A549 treated with CpdA at 1 μM for 4 hours (cell line): Measurements from ENCODE around the gene AUP1. TPM values are rescaled to one million over a fixed set of nuclear protein-coding genes. Genes with fewer than 3 reads are reported as not detected.

Experiments
- total RNA-seq: library from RNA; stranded (reverse); fragments of 200-300 nt; extraction: Qiagen RNA extraction; gene quantifications from 5 replicates; pipeline ENCODE4 v1.2.3, GENCODE V29; 2022; ENCODE audit warnings: low read depth

AUP1 gene
- 194 to 263 TPM (median 246 TPM) in 5 replicates for total RNA-seq

GRCh38 chr2:74529357-74530238 is at the start of gene AUP1, which contains the start of gene HTRA2:
AUP1 (minus strand) TSS chr2:74529706; CDS start chr2:74529629, 77 bp downstream.
HTRA2 (plus strand) TSS chr2:74529933; CDS start chr2:74530007, 74 bp downstream.

GRCh38 chr2:74553892-74554819 is 24.6 kb upstream of the AUP1 start, which contains the start of the genes DOK1 and LOXL3:
DOK1 (plus strand) TSS chr2:74554720; CDS start chr2:74554755, 35 bp downstream.
LOXL3 (minus strand) TSS chr2:74553942; CDS start chr2:74552634, 1,308 bp downstream.

GRCh38 chr2:74525717-74526648 is 3.5 kb downstream of the AUP1 start, which contains the start of gene DQX1:
DQX1 (minus strand) TSS chr2:74526231; CDS start chr2:74525729, 502 bp downstream.

GRCh38 chr2:74514368-74515270 is 14.9 kb downstream of the AUP1 start, which contains the start of gene TLX2:
TLX2 (plus strand) TSS chr2:74514450; CDS start chr2:74514807, 357 bp downstream.

GRCh38 chr2:74507145-74507925 is 22.2 kb downstream of the AUP1 start, which contains the start of gene PCGF1:
PCGF1 (minus strand) TSS chr2:74507695; CDS start chr2:74507668, 27 bp downstream.

GRCh38 chr2:74499267-74499939 is 30.1 kb downstream of the AUP1 start, which contains the start of gene LBX2:
LBX2 (minus strand) TSS chr2:74499603; CDS start chr2:74499537, 66 bp downstream.

GRCh38 chr2:74482801-74483674 is 46.5 kb downstream of the AUP1 start, which contains the start of the genes CCDC142 and TTC31:
CCDC142 (minus strand) TSS chr2:74482998; CDS start chr2:74482837, 161 bp downstream.
TTC31 (plus strand) TSS chr2:74483081; CDS start chr2:74483096, 15 bp downstream.

Other genes with a start within 250 kb of the AUP1 start
- gene SLC4A5, start 186.3 kb downstream of the AUP1 start, total RNA-seq = 0.14 to 0.40 TPM (median 0.21 TPM) in 5 replicates
- gene DCTN1, start 149.4 kb downstream of the AUP1 start, total RNA-seq = 101 to 149 TPM (median 140 TPM) in 5 replicates
- gene C2orf81, start 108.1 kb downstream of the AUP1 start, total RNA-seq = 2.8 to 4.7 TPM (median 3.5 TPM) in 5 replicates
- gene WDR54, start 108.0 kb downstream of the AUP1 start, total RNA-seq = 72.5 to 92.0 TPM (median 82.3 TPM) in 5 replicates
- 19.2 to 26.3 TPM (median 21.2 TPM) in 5 replicates for gene RTKN, start 87.8 kb downstream of the AUP1 start, total RNA-seq
- gene INO80B, start 74.6 kb downstream of the AUP1 start, total RNA-seq = 52.2 to 58.2 TPM (median 54.4 TPM) in 5 replicates
- gene WBP1, start 71.3 kb downstream of the AUP1 start, total RNA-seq = 51.5 to 88.6 TPM (median 83.1 TPM) in 5 replicates
- gene MOGS, start 64.3 kb downstream of the AUP1 start, total RNA-seq = 40.8 to 55.0 TPM (median 49.5 TPM) in 5 replicates
- 99.0 to 157 TPM (median 138 TPM) in 5 replicates for gene MRPL53, start 57.0 kb downstream of the AUP1 start, total RNA-seq
- gene CCDC142, start 46.7 kb downstream of the AUP1 start, total RNA-seq = 12.3 to 16.8 TPM (median 15.4 TPM) in 5 replicates
- 15.1 to 18.4 TPM (median 15.3 TPM) in 5 replicates for gene TTC31, start 46.6 kb downstream of the AUP1 start, total RNA-seq
- 3.0 to 4.0 TPM (median 3.5 TPM) in 5 replicates for gene LBX2, start 30.1 kb downstream of the AUP1 start, total RNA-seq
- gene PCGF1, start 22.0 kb downstream of the AUP1 start, total RNA-seq = 33.4 to 36.3 TPM (median 35.3 TPM) in 5 replicates
- gene TLX2, start 15.3 kb downstream of the AUP1 start, total RNA-seq = 0.12 to 0.54 TPM (median 0.29 TPM) in 5 replicates
- 0.09 to 0.22 TPM (median 0.13 TPM) in 5 replicates for gene DQX1, start 3.5 kb downstream of the AUP1 start, total RNA-seq
- 32.0 to 46.8 TPM (median 42.8 TPM) in 5 replicates for gene HTRA2, start 227 bp upstream of the AUP1 start, total RNA-seq
- gene LOXL3, start 24.2 kb upstream of the AUP1 start, total RNA-seq = 0.32 to 0.65 TPM (median 0.45 TPM) in 5 replicates
- 3.5 to 5.9 TPM (median 4.2 TPM) in 5 replicates for gene DOK1, start 25.0 kb upstream of the AUP1 start, total RNA-seq
- not detected in 5 replicates for gene M1AP, start 118.6 kb upstream of the AUP1 start, total RNA-seq
- gene SEMA4F, start 124.5 kb upstream of the AUP1 start, total RNA-seq = 8.8 to 11.7 TPM (median 9.6 TPM) in 5 replicates